Stimulated activated naive B cell treated with anti-CD40 and anti-IgM and Interleukin-4, amounts not matched to agents 10 μg/mL and 1 μg/mL and 100 μg/mL, for 72 hours (primary cell): Measurements from ENCODE around the gene ZYG11A.
A peak's percentile ranks its signal among the peaks of the same experiment; 100 is the strongest.

ENCODE experiments used
- ATAC-seq, 2 donors: fragments of 150-1000 bp; cut with Tn5 transposase; replicated peaks; 2 replicates each; pipeline ENCODE4 v1.10.0; 2021; ENCODE audit warnings: moderate library complexity in 1 of 2
- DNase-seq: peaks from one replicate; pipeline ENCODE4 v3.0.0; 2021
- H3K27ac Mint-ChIP-seq: one replicate; pipeline ENCODE4 v1.8.0; 2022; ENCODE audit warnings: mild to moderate bottlenecking, mixed read lengths
- H3K27me3 Mint-ChIP-seq, 2 donors: one replicate each; pipeline ENCODE4 v1.8.0; 2022; ENCODE audit warnings: mixed read lengths in 2 of 2
- H3K36me3 Mint-ChIP-seq, 2 donors: one replicate each; pipeline ENCODE4 v1.8.0; 2022; ENCODE audit warnings: mixed read lengths in 2 of 2, mild to moderate bottlenecking in 1 of 2
- H3K4me1 Mint-ChIP-seq, 2 donors: one replicate each; pipeline ENCODE4 v1.8.0; 2022; ENCODE audit warnings: mixed read lengths in 2 of 2, mild to moderate bottlenecking in 1 of 2
- H3K4me3 Mint-ChIP-seq, 2 donors: one replicate each; pipeline ENCODE4 v1.8.0; 2022; ENCODE audit warnings: mild to moderate bottlenecking in 2 of 2, mixed read lengths in 2 of 2, moderate library complexity in 1 of 2
- H3K9me3 Mint-ChIP-seq, 2 donors: one replicate each; pipeline ENCODE4 v1.8.0; 2022; ENCODE audit warnings: mixed read lengths in 2 of 2, mild to moderate bottlenecking in 1 of 2

Gene ZYG11A

GRCh38 chr1:52901384-52901783, 58.8 kb downstream of the ZYG11A start:
- peaks cover 1 to 2% of the 10 kb centered on the region in 2 donors for H3K36me3 Mint-ChIP-seq
- H3K9me3 Mint-ChIP-seq = no peaks in the 10 kb centered on the region
- H3K27ac Mint-ChIP-seq = no peak overlapping the region
- H3K4me3 Mint-ChIP-seq = no peak overlapping the region
- H3K4me1 Mint-ChIP-seq = no peaks in the 10 kb centered on the region
- DNase-seq = no peak
- no peaks in the 10 kb centered on the region for H3K27me3 Mint-ChIP-seq
- no peak for ATAC-seq

GRCh38 chr1:52904208-52904926, 61.8 kb downstream of the ZYG11A start:
- Mint-ChIP-seq H3K27ac (no peak overlapping the region), H3K36me3 (peaks cover 2 to 7% of the 10 kb centered on the region in 2 donors), H3K4me1 (no peaks in the 10 kb centered on the region), H3K9me3 (no peaks in the 10 kb centered on the region), H3K27me3 (no peaks in the 10 kb centered on the region), H3K4me3 (no peak overlapping the region)
- DNase-seq = no peak
- ATAC-seq = no peak

- no peak for DNase-seq
- no peaks in the 10 kb centered on the region for H3K9me3 Mint-ChIP-seq
- H3K27me3 Mint-ChIP-seq = no peaks in the 10 kb centered on the region
- H3K4me1 Mint-ChIP-seq = no peaks in the 10 kb centered on the region
- peak; percentile 50 to 73 for ATAC-seq
- H3K27ac Mint-ChIP-seq = no peak overlapping the region
- no peak overlapping the region for H3K4me3 Mint-ChIP-seq
- H3K36me3 Mint-ChIP-seq = peaks cover 2 to 7% of the 10 kb centered on the region in 2 donors
These were observed 62.6 kb downstream of the ZYG11A start for GRCh38 chr1:52904927-52905698.

GRCh38 chr1:52906135-52906603, 63.6 kb downstream of the ZYG11A start:
- H3K27me3 Mint-ChIP-seq = no peaks in the 10 kb centered on the region
- peaks cover 2 to 7% of the 10 kb centered on the region in 2 donors for H3K36me3 Mint-ChIP-seq

GRCh38 chr1:52907068-52907811, 64.7 kb downstream of the ZYG11A start:
- no peaks in the 10 kb centered on the region for H3K27me3 Mint-ChIP-seq
- ATAC-seq (no peak), DNase-seq (no peak)
- peaks cover 2 to 7% of the 10 kb centered on the region in 2 donors for H3K36me3 Mint-ChIP-seq
- H3K27ac Mint-ChIP-seq = no peak overlapping the region
- no peaks in the 10 kb centered on the region for H3K4me1 Mint-ChIP-seq
- H3K4me3 Mint-ChIP-seq = no peak overlapping the region
- no peaks in the 10 kb centered on the region for H3K9me3 Mint-ChIP-seq

More at GRCh38 chr1:52906135-52906603, 63.6 kb downstream of the ZYG11A start:
- Mint-ChIP-seq H3K9me3 (no peaks in the 10 kb centered on the region), H3K4me3 (no peak overlapping the region), H3K4me1 (no peaks in the 10 kb centered on the region), H3K27ac (no peak overlapping the region)
- no peak for ATAC-seq
- DNase-seq = no peak

- H3K27ac Mint-ChIP-seq = no peak overlapping the region
- ATAC-seq = no peak
- H3K27me3 Mint-ChIP-seq = no peaks in the 10 kb centered on the region
- H3K9me3 Mint-ChIP-seq = no peaks in the 10 kb centered on the region
- no peaks in the 10 kb centered on the region for H3K4me1 Mint-ChIP-seq
- no peak for DNase-seq
- H3K36me3 Mint-ChIP-seq = peaks cover 2 to 7% of the 10 kb centered on the region in 2 donors
- no peak overlapping the region for H3K4me3 Mint-ChIP-seq
These were observed 65.2 kb downstream of the ZYG11A start for GRCh38 chr1:52907812-52908153.

GRCh38 chr1:52911541-52911940, 69.0 kb downstream of the ZYG11A start:
- Mint-ChIP-seq H3K9me3 (no peaks in the 10 kb centered on the region), H3K4me1 (no peaks in the 10 kb centered on the region), H3K36me3 (peaks cover 0 to 4% of the 10 kb centered on the region in 2 donors), H3K27ac (no peak overlapping the region), H3K27me3 (no peaks in the 10 kb centered on the region), H3K4me3 (no peak overlapping the region)
- ATAC-seq (no peak), DNase-seq (no peak)

- H3K9me3 Mint-ChIP-seq = no peaks in the 10 kb centered on the region
- no peaks in the 10 kb centered on the region for H3K27me3 Mint-ChIP-seq
- H3K27ac Mint-ChIP-seq = no peak overlapping the region
- DNase-seq (no peak), ATAC-seq (no peak)
- H3K36me3 Mint-ChIP-seq = no peaks in the 10 kb centered on the region
- no peak overlapping the region for H3K4me3 Mint-ChIP-seq
- H3K4me1 Mint-ChIP-seq = no peaks in the 10 kb centered on the region
These were observed 70.5 kb downstream of the ZYG11A start for GRCh38 chr1:52913014-52913413.

DNA sequence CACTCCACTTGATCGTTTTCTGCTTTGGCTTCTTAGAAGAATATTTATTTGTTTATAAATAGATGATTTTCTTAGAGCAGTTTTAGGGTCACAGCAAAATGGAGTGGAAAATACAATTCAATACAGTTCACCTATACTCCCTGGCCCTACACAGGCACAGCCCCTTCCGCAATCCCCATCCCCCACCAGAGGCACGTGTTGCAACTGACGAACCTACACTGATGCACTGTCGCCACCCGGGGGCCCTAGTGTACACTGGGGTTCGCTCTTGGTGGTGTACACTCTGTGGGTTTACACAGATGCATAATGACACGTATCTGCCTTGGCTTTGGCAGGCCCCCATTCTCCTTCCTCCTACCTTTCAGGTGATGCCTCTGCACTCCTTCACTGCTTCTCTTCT, 71.0 kb downstream of the ZYG11A start:
- no peaks in the 10 kb centered on the region for H3K27me3 Mint-ChIP-seq
- H3K27ac Mint-ChIP-seq = no peak overlapping the region
- no peak overlapping the region for H3K4me3 Mint-ChIP-seq
- H3K4me1 Mint-ChIP-seq = no peaks in the 10 kb centered on the region
- no peaks in the 10 kb centered on the region for H3K9me3 Mint-ChIP-seq
- no peaks in the 10 kb centered on the region for H3K36me3 Mint-ChIP-seq
- DNase-seq = no peak
- no peak for ATAC-seq

GRCh38 chr1:52914463-52914862, 71.9 kb downstream of the ZYG11A start:
- no peaks in the 10 kb centered on the region for H3K4me1 Mint-ChIP-seq
- no peaks in the 10 kb centered on the region for H3K36me3 Mint-ChIP-seq
- H3K27ac Mint-ChIP-seq = no peak overlapping the region
- no peaks in the 10 kb centered on the region for H3K9me3 Mint-ChIP-seq
- no peak overlapping the region for H3K4me3 Mint-ChIP-seq
- no peaks in the 10 kb centered on the region for H3K27me3 Mint-ChIP-seq
- no peak for DNase-seq
- ATAC-seq = no peak

DNA sequence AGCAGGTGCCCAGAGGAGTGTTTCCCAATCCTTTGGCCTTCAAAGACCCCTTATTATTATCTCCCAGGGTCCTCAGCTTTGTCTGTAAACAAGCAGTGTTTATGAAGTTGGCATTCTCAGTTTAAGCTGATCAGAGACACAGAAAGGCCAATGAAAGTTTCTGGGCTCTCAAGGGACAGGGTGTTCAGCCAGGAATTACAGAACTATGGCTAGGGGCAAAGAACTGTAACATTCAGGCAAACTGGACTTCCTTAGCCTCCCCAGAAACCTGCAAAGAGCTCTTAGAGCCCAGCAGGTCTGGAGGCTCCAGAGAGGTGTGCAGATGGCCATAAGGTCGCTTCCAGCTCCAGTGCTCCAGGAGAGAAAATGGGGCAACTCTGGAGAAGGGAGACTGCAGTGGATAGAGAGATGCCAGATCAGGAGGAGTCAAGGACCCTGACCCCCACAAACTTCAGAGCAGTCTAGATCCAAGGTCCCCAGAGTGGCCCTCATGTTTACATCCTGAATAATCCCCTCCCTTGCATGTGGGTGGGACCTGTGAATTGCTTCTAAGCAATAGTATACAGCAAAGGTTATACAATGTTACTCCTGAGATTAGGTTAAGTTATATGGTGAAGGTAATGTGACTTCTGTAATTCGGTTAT, 72.8 kb downstream of the ZYG11A start:
- H3K36me3 Mint-ChIP-seq = no peaks in the 10 kb centered on the region
- H3K9me3 Mint-ChIP-seq = no peaks in the 10 kb centered on the region
- peaks cover 0 to 3% of the 10 kb centered on the region in 2 donors for H3K27me3 Mint-ChIP-seq
- peaks cover 2 to 4% of the 10 kb centered on the region in 2 donors for H3K4me1 Mint-ChIP-seq
- no peak overlapping the region for H3K4me3 Mint-ChIP-seq
- no peak overlapping the region for H3K27ac Mint-ChIP-seq
- DNase-seq = no peak
- no peak for ATAC-seq

- H3K27me3 Mint-ChIP-seq = peaks cover 0 to 3% of the 10 kb centered on the region in 2 donors
- H3K4me1 Mint-ChIP-seq = peaks cover 2 to 4% of the 10 kb centered on the region in 2 donors
- no peaks in the 10 kb centered on the region for H3K9me3 Mint-ChIP-seq
- no peak overlapping the region for H3K27ac Mint-ChIP-seq
- DNase-seq (no peak), ATAC-seq (no peak)
- no peaks in the 10 kb centered on the region for H3K36me3 Mint-ChIP-seq
- H3K4me3 Mint-ChIP-seq = no peak overlapping the region
These were observed 73.3 kb downstream of the ZYG11A start for GRCh38 chr1:52915855-52916220.

- ATAC-seq (no peak), DNase-seq (no peak)
- Mint-ChIP-seq H3K4me1 (peaks cover 2 to 5% of the 10 kb centered on the region in 2 donors), H3K27ac (no peak overlapping the region), H3K27me3 (peaks cover 0 to 3% of the 10 kb centered on the region in 2 donors), H3K4me3 (no peak overlapping the region), H3K36me3 (no peaks in the 10 kb centered on the region), H3K9me3 (no peaks in the 10 kb centered on the region)
These were observed 73.8 kb downstream of the ZYG11A start for GRCh38 chr1:52916241-52916975.

DNA sequence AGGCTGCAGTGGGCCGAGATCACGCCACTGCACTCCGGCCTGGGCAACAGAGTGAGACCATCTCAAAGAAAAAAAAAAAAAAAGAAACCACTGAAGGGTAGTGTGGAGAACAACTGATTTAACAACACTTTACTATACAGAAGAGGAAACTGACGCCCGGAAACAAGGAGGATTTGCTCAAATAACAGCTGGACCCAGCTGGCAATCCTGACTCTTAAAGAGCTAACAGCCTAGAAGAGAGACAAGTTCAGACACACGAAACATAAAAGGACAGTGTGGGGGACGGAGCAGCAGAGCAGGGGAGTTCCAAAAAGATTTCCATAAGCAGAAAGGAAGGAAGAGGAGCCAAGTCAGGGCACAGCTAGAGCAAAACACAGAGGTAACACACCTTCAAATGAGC, 74.6 kb downstream of the ZYG11A start:
- no peaks in the 10 kb centered on the region for H3K9me3 Mint-ChIP-seq
- H3K4me3 Mint-ChIP-seq = no peak overlapping the region
- ATAC-seq (no peak), DNase-seq (no peak)
- no peaks in the 10 kb centered on the region for H3K36me3 Mint-ChIP-seq
- peaks cover 5 to 10% of the 10 kb centered on the region in 2 donors for H3K4me1 Mint-ChIP-seq
- H3K27ac Mint-ChIP-seq = no peak overlapping the region
- H3K27me3 Mint-ChIP-seq = peaks cover 0 to 6% of the 10 kb centered on the region in 2 donors
